ENCODE results near the gene KREMEN1.

Gene KREMEN1

DNA sequence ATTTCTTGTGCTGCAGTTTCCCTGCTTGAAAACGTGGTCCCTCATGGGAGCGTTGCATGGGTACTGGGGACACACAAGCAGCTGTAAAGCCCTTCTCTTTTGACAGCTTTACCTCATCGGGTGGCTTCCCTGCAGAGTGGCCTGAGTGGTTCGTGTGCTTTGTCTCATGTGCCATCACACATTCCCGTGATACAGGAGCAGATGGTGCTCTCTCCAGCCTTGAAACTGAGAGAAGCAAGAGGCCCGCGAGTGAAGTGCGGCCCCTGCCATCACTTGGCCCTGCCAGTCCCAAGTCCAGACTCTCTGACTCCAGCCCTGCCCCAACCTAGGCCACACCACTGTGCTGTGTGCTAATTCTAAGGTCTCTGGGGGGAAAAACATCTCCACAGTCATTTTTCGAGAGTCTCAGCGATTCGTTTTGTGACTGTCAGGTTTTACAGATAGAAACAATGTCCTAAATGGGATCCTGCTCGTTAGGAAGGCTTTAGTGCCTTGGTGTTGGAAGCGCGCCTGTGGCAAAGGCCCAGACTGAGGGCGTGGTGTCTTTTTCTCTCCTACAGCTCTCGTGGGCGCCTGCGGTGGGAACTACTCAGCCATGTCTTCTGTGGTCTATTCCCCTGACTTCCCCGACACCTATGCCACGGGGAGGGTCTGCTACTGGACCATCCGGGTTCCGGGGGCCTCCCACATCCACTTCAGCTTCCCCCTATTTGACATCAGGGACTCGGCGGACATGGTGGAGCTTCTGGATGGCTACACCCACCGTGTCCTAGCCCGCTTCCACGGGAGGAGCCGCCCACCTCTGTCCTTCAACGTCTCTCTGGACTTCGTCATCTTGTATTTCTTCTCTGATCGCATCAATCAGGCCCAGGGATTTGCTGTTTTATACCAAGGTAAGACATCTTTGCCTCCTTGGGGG is 64.2 kb downstream of the KREMEN1 start:
- H3K36me3 Mint-ChIP-seq: peaks cover 5% of the 10 kb centered on the region
- H3K27ac Mint-ChIP-seq: no peak overlapping the region
- peaks cover 3% of the 10 kb centered on the region for H3K9me3 Mint-ChIP-seq
- ATAC-seq: no peak
- H3K4me3 Mint-ChIP-seq: no peak overlapping the region
- peaks cover 67% of the 10 kb centered on the region for H3K27me3 Mint-ChIP-seq
- H3K4me1 Mint-ChIP-seq: no peaks in the 10 kb centered on the region

DNA sequence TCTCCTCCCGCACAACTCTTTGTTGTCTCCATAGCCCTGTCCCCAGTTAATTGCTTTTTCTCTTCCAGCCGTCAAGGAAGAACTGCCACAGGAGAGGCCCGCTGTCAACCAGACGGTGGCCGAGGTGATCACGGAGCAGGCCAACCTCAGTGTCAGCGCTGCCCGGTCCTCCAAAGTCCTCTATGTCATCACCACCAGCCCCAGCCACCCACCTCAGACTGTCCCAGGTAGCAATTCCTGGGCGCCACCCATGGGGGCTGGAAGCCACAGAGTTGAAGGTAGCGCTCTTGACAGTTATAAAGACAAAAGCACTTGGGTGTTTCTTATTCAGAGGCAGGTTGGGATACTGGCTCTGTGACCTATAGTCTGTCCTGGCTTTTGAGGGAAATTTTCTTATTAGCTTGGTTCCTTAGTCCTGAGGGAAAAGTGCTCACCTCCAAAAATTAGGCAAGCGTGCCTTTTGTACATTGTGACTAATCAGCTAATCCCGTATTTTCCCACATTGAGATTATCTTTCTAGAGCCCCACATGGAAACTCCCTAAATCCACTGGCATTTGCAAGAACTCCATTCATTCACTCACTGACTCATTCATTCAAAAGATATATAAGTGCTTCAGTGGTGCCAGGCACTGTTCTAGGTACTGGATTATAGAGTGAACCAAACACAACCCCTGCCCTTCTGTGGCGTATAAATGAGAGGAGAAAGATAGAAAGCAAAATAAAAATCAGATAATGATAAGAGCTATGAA is 65.9 kb downstream of the KREMEN1 start:
- no peak for ATAC-seq
- Mint-ChIP-seq H3K27ac (no peak overlapping the region), H3K9me3 (peaks cover 1% of the 10 kb centered on the region), H3K27me3 (peaks cover 66% of the 10 kb centered on the region), H3K4me1 (no peaks in the 10 kb centered on the region), H3K4me3 (no peak overlapping the region), H3K36me3 (peaks cover 2% of the 10 kb centered on the region)

DNA sequence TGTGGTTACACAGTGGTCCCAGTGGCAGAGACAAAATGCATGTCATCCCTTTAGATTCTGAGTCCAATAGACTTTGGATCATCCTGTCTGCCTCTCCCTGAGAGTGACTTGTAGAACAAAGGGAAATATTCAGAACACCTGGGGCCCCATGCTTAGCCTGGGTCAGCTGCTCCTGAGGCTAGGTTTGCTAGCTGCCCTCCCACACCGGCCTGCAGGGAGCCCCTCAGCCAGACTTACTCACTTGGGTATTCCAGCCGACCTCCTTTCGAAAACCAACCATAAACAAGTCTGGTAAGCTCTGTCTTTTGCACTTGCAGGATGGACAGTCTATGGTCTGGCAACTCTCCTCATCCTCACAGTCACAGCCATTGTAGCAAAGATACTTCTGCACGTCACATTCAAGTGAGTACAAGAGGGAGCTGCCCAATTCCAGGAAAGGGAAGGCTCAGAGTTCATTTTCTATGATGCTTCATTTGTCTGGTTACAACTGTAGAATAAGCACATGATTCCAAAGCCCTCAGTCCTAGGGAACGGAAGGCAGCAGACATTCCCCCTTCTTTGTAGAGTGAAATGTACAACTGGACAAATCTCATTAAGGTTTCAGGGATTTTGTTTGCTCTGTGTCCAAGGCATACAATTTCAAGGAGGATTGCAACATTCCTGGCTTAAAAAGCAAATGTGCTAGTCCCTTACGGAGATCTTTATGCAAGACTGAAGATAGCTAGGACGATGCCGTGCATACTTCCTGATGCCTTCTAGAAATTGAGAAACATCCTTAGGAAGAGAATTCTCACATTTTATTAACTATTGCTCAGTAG is 67.3 kb downstream of the KREMEN1 start:
- Mint-ChIP-seq H3K27me3 (peaks cover 64% of the 10 kb centered on the region), H3K4me1 (no peaks in the 10 kb centered on the region), H3K4me3 (no peak overlapping the region), H3K27ac (no peak overlapping the region), H3K36me3 (no peaks in the 10 kb centered on the region), H3K9me3 (no peaks in the 10 kb centered on the region)
- no peak for ATAC-seq

DNA sequence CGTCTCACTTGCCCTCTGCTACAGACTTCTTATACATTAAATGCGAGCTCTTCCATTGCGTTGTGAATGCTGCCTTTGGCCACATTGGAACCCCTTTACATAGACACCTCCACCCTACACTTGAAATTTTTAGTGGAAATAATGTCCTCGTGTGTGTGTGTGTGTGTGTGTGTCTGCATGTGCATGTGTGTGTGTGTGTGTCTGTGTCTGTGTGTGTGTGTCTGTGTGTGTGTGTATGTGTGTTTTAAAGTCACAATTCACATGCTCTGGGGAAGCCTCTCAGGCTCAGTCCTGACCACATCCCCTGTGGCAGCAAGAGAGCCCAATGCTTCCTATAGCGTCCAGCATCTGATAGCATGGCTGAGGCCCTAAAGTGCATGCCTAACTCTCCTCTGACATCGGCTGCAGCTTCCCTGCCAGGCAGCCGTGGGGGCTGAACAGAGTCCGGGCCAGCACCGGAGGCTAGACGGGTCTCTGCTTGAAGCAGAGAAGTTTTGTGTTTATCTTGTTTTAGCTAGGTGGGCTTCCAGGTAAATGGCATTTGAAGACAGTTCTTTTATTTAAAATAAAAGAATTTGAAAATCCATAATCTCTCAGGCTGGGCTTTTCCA is 68.3 kb downstream of the KREMEN1 start:
- no peak for ATAC-seq
- Mint-ChIP-seq H3K4me1 (no peaks in the 10 kb centered on the region), H3K4me3 (no peak overlapping the region), H3K9me3 (no peaks in the 10 kb centered on the region), H3K36me3 (no peaks in the 10 kb centered on the region), H3K27me3 (peaks cover 67% of the 10 kb centered on the region), H3K27ac (no peak overlapping the region)

DNA sequence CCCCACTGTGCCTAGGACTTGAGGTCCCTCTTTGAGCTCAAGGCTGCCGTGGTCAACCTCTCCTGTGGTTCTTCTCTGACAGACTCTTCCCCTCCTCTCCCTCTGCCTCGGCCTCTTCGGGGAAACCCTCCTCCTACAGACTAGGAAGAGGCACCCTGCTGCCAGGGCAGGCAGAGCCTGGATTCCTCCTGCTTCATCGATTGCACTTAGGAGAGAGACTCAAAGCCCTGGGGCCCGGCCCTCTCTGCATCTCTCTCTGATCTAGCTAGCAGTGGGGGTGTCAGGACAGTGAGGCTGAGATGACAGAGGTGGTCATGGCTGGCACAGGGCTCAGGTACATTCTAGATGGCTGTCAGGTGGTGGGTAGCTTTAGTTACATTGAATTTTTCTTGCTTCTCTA is 69.3 kb downstream of the KREMEN1 start:
- H3K4me1 Mint-ChIP-seq: no peaks in the 10 kb centered on the region
- no peak overlapping the region for H3K4me3 Mint-ChIP-seq
- ATAC-seq: no peak

DNA sequence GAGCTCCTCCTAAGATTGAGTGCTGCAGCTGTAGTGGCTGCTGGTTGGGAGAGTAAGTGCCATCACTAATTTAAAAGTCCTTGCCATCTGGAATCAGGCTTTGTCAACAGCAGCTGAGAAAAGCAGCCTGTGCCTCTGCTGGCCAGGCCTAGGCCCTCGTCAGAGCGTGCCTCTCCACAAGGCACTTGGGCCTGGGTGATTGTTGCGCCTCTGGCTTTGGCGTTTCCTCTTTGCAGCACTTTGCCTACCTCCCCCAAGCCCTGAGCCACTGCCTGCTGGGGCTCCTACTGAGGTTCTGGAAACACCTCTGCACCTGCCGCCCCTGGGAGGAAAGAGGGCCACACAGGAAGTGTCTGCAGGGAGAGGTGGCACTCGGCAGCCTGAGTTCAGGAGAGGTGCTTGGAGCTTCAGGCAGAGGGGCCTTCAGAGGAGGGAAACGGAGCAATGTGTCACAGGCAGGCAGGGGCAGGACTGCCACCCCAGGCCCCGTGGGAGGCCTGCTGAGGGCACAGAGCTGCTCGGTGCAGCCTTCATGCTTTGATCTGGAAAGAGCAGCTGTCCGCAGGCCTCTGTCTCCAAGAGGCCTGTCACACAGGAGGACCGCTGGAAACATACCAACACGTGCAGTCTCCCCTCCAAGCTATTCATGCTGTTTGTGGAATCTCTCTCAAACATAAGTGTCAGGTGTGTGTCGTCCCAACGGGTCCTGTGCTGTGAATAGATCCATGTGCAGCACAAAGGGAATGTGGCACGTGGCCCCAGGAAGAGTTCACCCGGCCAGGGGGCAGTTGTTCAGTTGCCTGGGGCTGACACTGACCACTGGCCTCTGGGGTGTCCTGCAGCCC is 71.3 kb downstream of the KREMEN1 start:
- Mint-ChIP-seq H3K27me3 (peaks cover 67% of the 10 kb centered on the region), H3K9me3 (no peaks in the 10 kb centered on the region), H3K4me1 (no peaks in the 10 kb centered on the region), H3K27ac (no peak overlapping the region), H3K4me3 (no peak overlapping the region), H3K36me3 (no peaks in the 10 kb centered on the region)
- no peak for ATAC-seq

More for the DNA sequence above, 69.3 kb downstream of the KREMEN1 start:
- Mint-ChIP-seq H3K9me3 (no peaks in the 10 kb centered on the region), H3K27ac (no peak overlapping the region), H3K27me3 (peaks cover 66% of the 10 kb centered on the region), H3K36me3 (no peaks in the 10 kb centered on the region)

DNA sequence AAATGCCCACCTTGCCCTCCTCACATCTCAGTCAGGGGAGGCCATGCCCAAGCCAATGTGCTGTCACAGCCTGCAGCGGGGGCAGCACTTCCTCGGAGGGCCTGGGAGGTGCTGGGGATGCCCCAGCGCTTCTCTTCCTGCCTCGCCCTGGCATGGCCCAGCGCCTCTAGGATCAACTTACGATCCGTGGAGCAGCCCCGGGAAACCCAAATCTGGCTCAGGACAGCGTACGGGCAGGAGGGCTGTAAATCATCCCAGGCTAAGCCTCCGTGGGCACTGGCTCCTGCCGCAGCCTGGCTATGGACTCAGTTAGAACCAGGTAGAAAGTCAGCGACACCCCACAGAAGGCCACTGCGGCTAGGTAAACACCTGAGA is 71.9 kb downstream of the KREMEN1 start:
- Mint-ChIP-seq H3K36me3 (no peaks in the 10 kb centered on the region), H3K4me3 (no peak overlapping the region), H3K27me3 (peaks cover 67% of the 10 kb centered on the region), H3K4me1 (no peaks in the 10 kb centered on the region), H3K27ac (no peak overlapping the region), H3K9me3 (no peaks in the 10 kb centered on the region)
- ATAC-seq: no peak

DNA sequence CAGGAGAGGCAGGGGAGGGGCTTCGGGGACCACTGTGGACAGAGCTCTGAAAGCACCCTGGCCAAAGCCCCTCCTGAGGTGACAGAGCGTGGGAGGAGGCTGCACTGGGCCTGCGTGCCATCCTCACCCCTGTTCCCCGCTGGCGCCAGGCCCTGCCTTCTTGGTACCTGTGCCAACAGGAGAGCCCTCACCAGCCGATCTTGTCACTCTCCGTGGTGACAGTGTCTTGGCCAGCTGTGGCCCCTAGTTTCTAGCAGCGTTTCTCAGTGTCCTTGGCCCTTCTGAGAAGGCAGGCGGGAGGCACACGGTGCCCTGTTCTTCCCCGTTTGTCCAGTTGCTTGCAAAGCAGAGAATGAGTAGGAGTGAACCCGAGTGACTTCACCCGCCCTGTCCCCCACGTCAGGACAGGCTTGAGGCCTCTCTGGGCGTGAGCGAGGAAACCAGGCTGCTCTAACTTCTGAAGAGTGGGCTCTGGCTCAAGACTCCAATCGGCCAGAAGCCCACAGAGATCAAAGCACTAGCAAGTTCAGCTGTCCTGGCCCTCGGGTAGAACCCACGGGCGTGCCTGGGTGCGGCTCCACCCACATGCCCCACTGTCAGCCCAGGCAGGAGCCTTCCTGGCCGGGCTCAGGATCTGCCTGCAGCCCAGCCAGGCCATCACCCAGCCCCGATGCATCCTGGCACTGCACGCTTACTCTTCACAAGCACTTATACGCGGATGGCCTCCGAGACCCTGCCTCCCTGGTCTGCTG is 72.7 kb downstream of the KREMEN1 start:
- H3K9me3 Mint-ChIP-seq: no peaks in the 10 kb centered on the region
- no peaks in the 10 kb centered on the region for H3K4me1 Mint-ChIP-seq
- H3K27ac Mint-ChIP-seq: no peak overlapping the region
- no peak overlapping the region for H3K4me3 Mint-ChIP-seq
- H3K27me3 Mint-ChIP-seq: peaks cover 68% of the 10 kb centered on the region
- no peaks in the 10 kb centered on the region for H3K36me3 Mint-ChIP-seq
- no peak for ATAC-seq

DNA sequence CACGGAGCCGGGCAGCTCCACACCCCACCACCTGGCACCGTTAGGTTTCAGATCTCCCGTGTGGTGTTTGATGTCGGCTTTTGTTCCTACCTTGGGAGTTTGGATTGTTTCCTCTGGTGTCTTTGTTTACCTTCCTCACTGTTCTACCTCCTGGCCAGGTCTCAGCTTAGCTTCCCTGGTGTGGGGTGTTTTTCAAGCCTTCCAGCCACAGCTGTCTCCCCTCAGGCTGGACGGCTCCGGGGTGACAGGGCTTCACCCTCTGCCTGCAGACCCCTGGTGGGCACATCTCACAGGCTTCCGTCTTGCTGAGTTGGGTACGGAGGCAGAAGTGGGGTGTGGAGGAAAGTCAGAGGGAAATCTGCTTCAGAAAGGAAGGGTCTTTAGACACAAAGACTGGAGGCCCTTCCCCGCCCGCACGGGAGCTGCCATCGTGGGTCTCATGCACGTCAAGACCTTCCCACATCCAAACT is 73.3 kb downstream of the KREMEN1 start:
- no peaks in the 10 kb centered on the region for H3K36me3 Mint-ChIP-seq
- no peak for ATAC-seq
- no peak overlapping the region for H3K4me3 Mint-ChIP-seq
- H3K4me1 Mint-ChIP-seq: no peaks in the 10 kb centered on the region
- no peak overlapping the region for H3K27ac Mint-ChIP-seq
- H3K9me3 Mint-ChIP-seq: no peaks in the 10 kb centered on the region
- H3K27me3 Mint-ChIP-seq: peaks cover 67% of the 10 kb centered on the region

DNA sequence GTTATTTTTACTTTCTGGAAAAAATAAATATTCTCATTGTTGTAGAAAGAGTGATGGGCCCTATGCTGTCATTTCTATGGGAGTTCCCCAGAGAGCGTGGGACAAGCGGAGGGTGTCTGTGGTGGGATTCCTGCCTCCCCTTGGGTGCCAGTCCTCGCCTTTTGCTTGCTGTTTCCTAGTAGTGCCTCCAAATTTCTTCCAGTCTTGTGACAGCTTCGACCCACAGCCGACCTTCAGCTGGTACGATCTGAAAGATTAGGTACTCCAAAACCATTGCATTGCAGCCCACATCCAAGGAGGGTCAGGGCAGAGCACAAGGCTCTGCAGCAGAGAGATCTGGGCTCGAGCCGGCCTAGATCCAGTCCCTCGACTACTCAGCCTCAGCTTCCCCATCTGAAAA is 73.9 kb downstream of the KREMEN1 start:
- no peak for ATAC-seq
- Mint-ChIP-seq H3K4me3 (no peak overlapping the region), H3K27ac (no peak overlapping the region), H3K27me3 (peaks cover 63% of the 10 kb centered on the region), H3K9me3 (no peaks in the 10 kb centered on the region), H3K4me1 (no peaks in the 10 kb centered on the region), H3K36me3 (no peaks in the 10 kb centered on the region)

DNA sequence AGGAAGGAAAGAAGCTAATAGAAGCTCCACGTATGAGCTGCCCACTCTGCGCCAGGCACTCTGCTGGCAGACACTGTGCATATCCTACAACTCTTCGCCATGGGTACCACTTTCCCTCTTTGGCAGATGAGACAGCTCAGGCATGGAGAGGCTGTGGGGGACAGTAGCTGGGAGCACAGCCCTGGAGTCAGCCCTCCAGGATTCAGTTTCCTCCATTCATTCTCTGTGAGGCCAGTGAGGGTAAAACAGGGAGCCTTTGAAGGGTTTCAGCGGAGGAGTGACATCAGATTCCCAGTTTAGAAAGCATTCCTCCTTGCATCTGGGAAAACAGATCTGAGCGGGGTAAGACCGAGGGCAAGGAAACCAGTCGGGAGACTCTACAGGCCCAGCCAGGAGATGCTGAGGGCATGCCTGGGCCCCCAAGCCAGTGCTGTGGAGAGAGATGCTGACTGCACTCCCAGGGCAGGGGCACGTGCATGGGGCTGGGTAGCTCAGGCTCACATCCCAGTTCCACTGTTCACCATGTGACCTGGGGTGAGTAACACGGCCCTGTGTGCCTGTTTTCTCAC is 74.6 kb downstream of the KREMEN1 start:
- no peaks in the 10 kb centered on the region for H3K36me3 Mint-ChIP-seq

DNA sequence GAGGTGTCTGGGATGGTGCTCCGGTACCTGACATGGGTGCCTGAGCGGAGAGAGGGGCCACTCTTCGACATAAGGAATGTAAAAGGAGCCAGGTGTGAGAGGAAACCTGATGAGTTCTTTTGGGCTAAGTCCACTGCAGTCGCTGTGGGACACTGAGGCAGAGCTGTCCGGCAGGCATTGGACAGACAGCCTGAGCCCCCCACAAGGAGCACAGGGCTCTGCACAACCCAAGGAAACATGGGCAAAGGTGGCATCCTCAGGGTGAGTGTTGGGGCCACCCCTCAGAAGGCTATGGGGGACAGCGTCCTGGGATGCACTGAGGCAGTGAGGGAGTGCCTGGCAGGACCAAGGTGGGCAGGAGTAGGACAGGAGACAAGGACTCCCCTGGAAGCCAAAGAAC is 75.2 kb downstream of the KREMEN1 start:
- no peaks in the 10 kb centered on the region for H3K9me3 Mint-ChIP-seq
- ATAC-seq: peak; percentile 22
- H3K27me3 Mint-ChIP-seq: peaks cover 68% of the 10 kb centered on the region
- H3K4me1 Mint-ChIP-seq: no peaks in the 10 kb centered on the region
- H3K4me3 Mint-ChIP-seq: no peak overlapping the region
- no peaks in the 10 kb centered on the region for H3K36me3 Mint-ChIP-seq
- H3K27ac Mint-ChIP-seq: no peak overlapping the region

More for the DNA sequence above, 74.6 kb downstream of the KREMEN1 start:
- no peak overlapping the region for H3K4me3 Mint-ChIP-seq
- H3K27me3 Mint-ChIP-seq: peaks cover 63% of the 10 kb centered on the region
- ATAC-seq: no peak
- no peaks in the 10 kb centered on the region for H3K4me1 Mint-ChIP-seq
- H3K27ac Mint-ChIP-seq: no peak overlapping the region
- H3K9me3 Mint-ChIP-seq: no peaks in the 10 kb centered on the region

DNA sequence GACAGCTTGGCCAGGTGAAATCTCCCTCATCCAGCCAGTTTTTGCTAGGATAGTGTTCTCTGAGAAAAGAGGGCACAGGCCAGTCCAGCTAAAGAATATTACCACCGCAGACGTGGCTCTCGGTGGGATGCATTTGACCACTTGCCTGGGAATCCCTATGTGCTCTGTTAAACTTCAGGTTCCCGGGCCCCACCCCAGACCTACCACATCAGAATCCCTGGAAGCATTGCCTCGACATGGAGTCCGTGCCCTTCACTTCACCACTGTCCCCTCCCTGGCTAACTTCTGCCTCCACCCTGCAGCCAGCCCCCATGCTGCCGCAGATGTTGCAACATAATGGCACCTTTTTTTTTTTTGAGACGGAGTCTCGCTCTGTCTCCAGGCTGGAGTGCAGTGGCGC is 76.0 kb downstream of the KREMEN1 start:
- ATAC-seq: no peak
- H3K9me3 Mint-ChIP-seq: no peaks in the 10 kb centered on the region
- H3K27ac Mint-ChIP-seq: no peak overlapping the region
- H3K36me3 Mint-ChIP-seq: no peaks in the 10 kb centered on the region
- no peak overlapping the region for H3K4me3 Mint-ChIP-seq
- H3K27me3 Mint-ChIP-seq: peaks cover 76% of the 10 kb centered on the region
- no peaks in the 10 kb centered on the region for H3K4me1 Mint-ChIP-seq

All from stimulated activated memory B cell treated with anti-CD40 and anti-IgM and Interleukin-4, amounts not matched to agents 10 μg/mL and 1 μg/mL and 100 μg/mL, for 72 hours (primary cell).